ENCODE data around the gene METTL15.

DNA sequence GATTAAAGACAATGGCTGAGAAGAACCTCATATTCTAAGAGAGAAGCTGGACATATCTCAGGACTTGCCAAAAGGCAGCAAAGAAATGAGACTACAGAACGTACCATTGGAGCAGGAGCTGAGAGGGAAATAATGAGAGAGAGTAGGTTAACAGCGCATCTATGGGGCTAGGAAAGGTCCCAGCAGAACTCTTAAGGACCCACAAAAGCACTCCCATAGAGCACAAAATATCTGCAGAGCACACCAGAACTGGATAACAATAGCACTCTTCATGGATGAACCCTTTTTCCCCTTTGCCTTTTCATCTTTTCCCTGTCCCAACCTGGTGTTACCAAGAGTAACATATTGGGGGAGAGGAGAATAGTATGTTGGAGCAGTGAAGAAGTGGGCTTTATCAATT is 245.8 kb downstream of the METTL15 start:
- no peak for TF ChIP-seq CTCF (conservative IDR thresholded peaks at IDR 0.05 in 1 of 2, IDR thresholded peaks at IDR 0.05 in 1 of 2; ENCODE audit: extremely low read depth in 1 of 2, insufficient read depth in 1 of 2, low read depth in 1 of 2, low read length in 2 of 2)
- no peak for TF ChIP-seq EZH2 (IDR thresholded peaks at IDR 0.05; ENCODE audit: borderline replicate concordance, low read length)
